Muscle layer of duodenum (tissue), 2 donors: ENCODE results near the gene LY6G6C.
A peak's percentile ranks its signal among the peaks of the same experiment; 100 is the strongest.
"Not testable (repeated sequence)": the region's sequence is repeated elsewhere in the genome, so short reads cannot be mapped to it uniquely, and the experiment has no call there.

Source experiments
- H3K27ac ChIP-seq: one replicate; pipeline ENCODE4 v1.7.0; 2013; ENCODE audit warnings: mild to moderate bottlenecking, low read length
- H3K27me3 ChIP-seq: one replicate; pipeline ENCODE4 v1.7.0; 2013; ENCODE audit warnings: low read depth, mild to moderate bottlenecking, control low read depth, low read length
- H3K36me3 ChIP-seq, 2 donors: one replicate each; pipeline ENCODE4 v1.7.0; 2013; ENCODE audit warnings: low read length in 2 of 2, control low read depth in 1 of 2, mild to moderate bottlenecking in 1 of 2; ENCODE audit not compliant: insufficient read depth in 2 of 2, control insufficient read depth in 1 of 2
- H3K4me1 ChIP-seq, 2 donors: one replicate each; pipeline ENCODE4 v1.7.0; 2013; ENCODE audit warnings: low read length in 2 of 2, mild to moderate bottlenecking in 2 of 2, control low read depth in 1 of 2, moderate library complexity in 1 of 2; ENCODE audit not compliant: insufficient read depth in 2 of 2, control insufficient read depth in 1 of 2
- H3K4me3 ChIP-seq, 2 donors: one replicate each; pipeline ENCODE4 v1.7.0; 2013; ENCODE audit warnings: low read length in 2 of 2, low read depth in 1 of 2, mild to moderate bottlenecking in 1 of 2
- H3K9me3 ChIP-seq, 2 donors: one replicate each; pipeline ENCODE4 v1.7.0; 2013; ENCODE audit warnings: low read length in 2 of 2, control low read depth in 1 of 2, mild to moderate bottlenecking in 1 of 2; ENCODE audit not compliant: control insufficient read depth in 1 of 2
- donor health status: healthy.

Gene LY6G6C

GRCh38 chr6:31710523-31711219, 10.9 kb downstream of the LY6G6C start:
- Histone ChIP-seq H3K4me3 (no peak overlapping the region), H3K9me3 (no peaks in the 10 kb centered on the region), H3K27ac (no peak overlapping the region), H3K4me1 (no peaks in the 10 kb centered on the region), H3K27me3 (no peaks in the 10 kb centered on the region), H3K36me3 (no peaks in the 10 kb centered on the region)

- not testable (repeated sequence) for H3K27ac ChIP-seq, H3K36me3 ChIP-seq, H3K4me3 ChIP-seq, H3K4me1 ChIP-seq, H3K9me3 ChIP-seq, H3K27me3 ChIP-seq
Measured at GRCh38 chr6:31709157-31709556, 12.4 kb downstream of the LY6G6C start.

- H3K9me3 ChIP-seq, result no peaks in the 10 kb centered on the region
Measured at GRCh38 chr6:31708224-31708623, 13.3 kb downstream of the LY6G6C start.

GRCh38 chr6:31707701-31708100, 13.8 kb downstream of the LY6G6C start:
- Histone ChIP-seq H3K4me1 (peaks cover 0 to 4% of the 10 kb centered on the region in 2 donors), H3K4me3 (no peak overlapping the region), H3K27me3 (no peaks in the 10 kb centered on the region), H3K9me3 (no peaks in the 10 kb centered on the region), H3K27ac (no peak overlapping the region), H3K36me3 (no peaks in the 10 kb centered on the region)

More at GRCh38 chr6:31708224-31708623, 13.3 kb downstream of the LY6G6C start:
- Histone ChIP-seq H3K27me3 (no peaks in the 10 kb centered on the region), H3K36me3 (no peaks in the 10 kb centered on the region), H3K27ac (no peak overlapping the region), H3K4me1 (peaks cover 0 to 4% of the 10 kb centered on the region in 2 donors), H3K4me3 (no peak overlapping the region)

GRCh38 chr6:31706599-31706998, 14.9 kb downstream of the LY6G6C start, which contains the start of gene LY6G6F:
Gene LY6G6F (plus strand): TSS chr6:31706866. CDS start chr6:31706907, 41 bp downstream.
- no peak within 1 kb of the TSS for H3K27ac ChIP-seq
- no peak within 1 kb of the TSS for H3K4me3 ChIP-seq
- no peaks in the 10 kb centered on the region for H3K36me3 ChIP-seq
- H3K9me3 ChIP-seq, result no peaks in the 10 kb centered on the region
- H3K4me1 ChIP-seq, result peaks cover 8 to 10% of the 10 kb centered on the region in 2 donors
- no peaks in the 10 kb centered on the region for H3K27me3 ChIP-seq

- H3K27ac ChIP-seq, result no peak overlapping the region
- no peaks in the 10 kb centered on the region for H3K36me3 ChIP-seq
Measured at GRCh38 chr6:31705931-31706330, 15.6 kb downstream of the LY6G6C start.

GRCh38 chr6:31702819-31703716, 18.5 kb downstream of the LY6G6C start, which contains the start of gene ABHD16A:
Gene ABHD16A (minus strand): TSS chr6:31703324. CDS start chr6:31703281, 43 bp downstream.
- H3K4me3 ChIP-seq, result peak within 1 kb of the TSS; percentile 77 to 98
- no peaks in the 10 kb centered on the region for H3K27me3 ChIP-seq
- peaks cover 13 to 21% of the 10 kb centered on the region in 2 donors for H3K4me1 ChIP-seq
- no peaks in the 10 kb centered on the region for H3K9me3 ChIP-seq
- peak within 1 kb of the TSS; percentile 99 for H3K27ac ChIP-seq
- peaks cover 0 to 6% of the 10 kb centered on the region in 2 donors for H3K36me3 ChIP-seq

More at GRCh38 chr6:31705931-31706330, 15.6 kb downstream of the LY6G6C start:
- Histone ChIP-seq H3K9me3 (no peaks in the 10 kb centered on the region), H3K4me1 (peaks cover 13 to 17% of the 10 kb centered on the region in 2 donors), H3K4me3 (no peak overlapping the region), H3K27me3 (no peaks in the 10 kb centered on the region)

GRCh38 chr6:31702405-31702818, 19.1 kb downstream of the LY6G6C start:
- peaks cover 0 to 10% of the 10 kb centered on the region in 2 donors for H3K36me3 ChIP-seq
- H3K4me1 ChIP-seq, result peaks cover 13 to 21% of the 10 kb centered on the region in 2 donors
- no peaks in the 10 kb centered on the region for H3K27me3 ChIP-seq
- H3K27ac ChIP-seq, result peak overlapping the region; percentile 99
- peak overlapping the region; percentile 77 to 98 for H3K4me3 ChIP-seq
- no peaks in the 10 kb centered on the region for H3K9me3 ChIP-seq

- Histone ChIP-seq H3K9me3 (no peaks in the 10 kb centered on the region), H3K4me3 (peak overlapping the region; percentile 77 to 98), H3K36me3 (peaks cover 1 to 16% of the 10 kb centered on the region in 2 donors), H3K27me3 (no peaks in the 10 kb centered on the region), H3K4me1 (peaks cover 13 to 21% of the 10 kb centered on the region in 2 donors), H3K27ac (peak overlapping the region; percentile 99)
Measured at GRCh38 chr6:31701666-31702404, 19.7 kb downstream of the LY6G6C start.

- Histone ChIP-seq H3K27ac (no peak overlapping the region), H3K36me3 (peaks cover 4 to 19% of the 10 kb centered on the region in 2 donors), H3K27me3 (no peaks in the 10 kb centered on the region), H3K4me1 (peaks cover 13 to 21% of the 10 kb centered on the region in 2 donors), H3K4me3 (peak overlapping the region in 1 of 2 donors; percentile 98), H3K9me3 (no peaks in the 10 kb centered on the region)
Measured at GRCh38 chr6:31700740-31701401, 20.7 kb downstream of the LY6G6C start.
